HepG2 (cell line): ENCODE measurements around the gene CDKN2AIP. TPM values are rescaled to one million over a fixed set of nuclear protein-coding genes. Genes with fewer than 3 reads are reported as not detected.

ENCODE experiments used
- AGO2 ChIP-seq: fragments of 200-400 bp; formaldehyde crosslinking; optimal IDR thresholded peaks from 2 replicates; pipeline ENCODE3; 2017; ENCODE audit warnings: mild to moderate bottlenecking, low read depth, low read length, moderate library complexity
- ARHGAP35 ChIP-seq: sonication (generic); formaldehyde crosslinking; IDR thresholded peaks from 2 replicates; pipeline ENCODE4 v1.9.0; 2022; ENCODE audit warnings: mild to moderate bottlenecking, inconsistent platforms, moderate library complexity, missing genetic modification reagents, borderline replicate concordance
- ARNT ChIP-seq: fragments of 450-650 bp; IDR thresholded peaks from 2 replicates; pipeline ENCODE4 v1.6.1; 2017
- ATF7-NPFF ChIP-seq: sonication (generic); formaldehyde crosslinking; IDR thresholded peaks from 2 replicates; pipeline ENCODE4 v1.8.1; 2023; ENCODE audit warnings: mild to moderate bottlenecking, low read depth, missing genetic modification reagents, moderate library complexity
- BCL3 ChIP-seq: sonication (generic); formaldehyde crosslinking; IDR thresholded peaks from 2 replicates; pipeline ENCODE4 v1.5.1; 2020; ENCODE audit warnings: mild to moderate bottlenecking, missing genetic modification reagents, moderate library complexity
- EHMT2 ChIP-seq: fragments of 200-600 bp; sonication (generic); IDR thresholded peaks from 2 replicates; pipeline ENCODE4 v1.7.0; 2017; ENCODE audit warnings: antibody characterized with exemption, low read depth, low read length, borderline replicate concordance
- ELF3 ChIP-seq: IDR thresholded peaks from 2 replicates; pipeline ENCODE4 v1.6.1; 2016; ENCODE audit warnings: missing genetic modification reagents, missing compliant biosample characterization
- GATA4 ChIP-seq: sonication (generic); IDR thresholded peaks from 2 replicates; pipeline ENCODE4 v1.6.1; 2016; ENCODE audit warnings: antibody characterized with exemption, low read depth, borderline replicate concordance
- GATAD1 ChIP-seq: IDR thresholded peaks from 2 replicates; pipeline ENCODE4 v1.6.1; 2016; ENCODE audit warnings: missing genetic modification reagents, missing compliant biosample characterization
- GLI4 ChIP-seq: sonication (generic); formaldehyde crosslinking; IDR thresholded peaks from 2 replicates; pipeline ENCODE4 v1.5.1; 2020; ENCODE audit warnings: missing genetic modification reagents, mild to moderate bottlenecking, moderate library complexity, borderline replicate concordance
- HMGA1 ChIP-seq: sonication (generic); formaldehyde crosslinking; conservative IDR thresholded peaks from 2 replicates; pipeline ENCODE4 v1.4.0; 2020; ENCODE audit warnings: missing genetic modification reagents
- MAFG ChIP-seq: sonication (generic); formaldehyde crosslinking; IDR thresholded peaks from 2 replicates; pipeline ENCODE4 v1.5.1; 2020; ENCODE audit warnings: mild to moderate bottlenecking, missing genetic modification reagents
- MTF1 ChIP-seq: sonication (generic); formaldehyde crosslinking; IDR thresholded peaks from 2 replicates; pipeline ENCODE4 v1.5.0; 2020; ENCODE audit warnings: missing genetic modification reagents
- NFIC ChIP-seq: IDR thresholded peaks from 2 replicates; pipeline ENCODE4 v1.6.1; 2012; ENCODE audit warnings: mild to moderate bottlenecking, low read length, inconsistent platforms
- PCBP2 ChIP-seq: fragments of 200-400 bp; formaldehyde crosslinking; optimal IDR thresholded peaks from 2 replicates; pipeline ENCODE3; 2018; ENCODE audit warnings: low read length, low read depth; ENCODE audit not compliant: poor library complexity, severe bottlenecking
- RARA ChIP-seq: IDR thresholded peaks from 2 replicates; pipeline ENCODE4 v1.6.1; 2016; ENCODE audit warnings: missing genetic modification reagents, missing compliant biosample characterization
- RFX3 ChIP-seq: IDR thresholded peaks from 2 replicates; pipeline ENCODE4 v1.6.1; 2016; ENCODE audit warnings: missing biosample characterization, missing genetic modification reagents
- SRY ChIP-seq: sonication (generic); formaldehyde crosslinking; IDR thresholded peaks from 2 replicates; pipeline ENCODE4 v1.8.0; 2022; ENCODE audit warnings: mild to moderate bottlenecking, missing genetic modification reagents
- TAF15 ChIP-seq: fragments of 200-400 bp; formaldehyde crosslinking; IDR thresholded peaks from one replicate; pipeline ENCODE4 v1.6.1; 2018; ENCODE audit warnings: mild to moderate bottlenecking, low read depth, low read length; ENCODE audit not compliant: poor library complexity, severe bottlenecking
- ZFP36L2 ChIP-seq: sonication (generic); formaldehyde crosslinking; IDR thresholded peaks from 2 replicates; pipeline ENCODE4 v1.4.0; 2020; ENCODE audit warnings: missing genetic modification reagents
- ZNF550 ChIP-seq: sonication (generic); formaldehyde crosslinking; IDR thresholded peaks from 2 replicates; pipeline ENCODE4 v1.4.0; 2020; ENCODE audit warnings: mild to moderate bottlenecking, missing genetic modification reagents, borderline replicate concordance
- ZNF567 ChIP-seq: sonication (generic); formaldehyde crosslinking; IDR thresholded peaks from 2 replicates; pipeline ENCODE4 v1.8.1; 2023; ENCODE audit warnings: mild to moderate bottlenecking, missing genetic modification reagents, borderline replicate concordance
- ZNF598 ChIP-seq: sonication (generic); formaldehyde crosslinking; IDR thresholded peaks from 2 replicates; pipeline ENCODE4 v1.5.1; 2020; ENCODE audit warnings: mild to moderate bottlenecking, missing genetic modification reagents, borderline replicate concordance
- ZNF772 ChIP-seq: sonication (generic); formaldehyde crosslinking; IDR thresholded peaks from 2 replicates; pipeline ENCODE4 v1.5.0; 2020; ENCODE audit warnings: mild to moderate bottlenecking, missing genetic modification reagents
- ZNF883 ChIP-seq: sonication (generic); formaldehyde crosslinking; IDR thresholded peaks from 2 replicates; pipeline ENCODE4 v1.5.1; 2020; ENCODE audit warnings: mild to moderate bottlenecking, missing genetic modification reagents; ENCODE audit errors: not compliant biosample characterization
- ZSCAN29 ChIP-seq: sonication (generic); formaldehyde crosslinking; conservative IDR thresholded peaks from 2 replicates; pipeline ENCODE4 v1.4.0; 2020; ENCODE audit warnings: mild to moderate bottlenecking, missing genetic modification reagents
- polyA plus RNA-seq, 8 experiments: library from polyadenylated mRNA; depleted of rRNA in 3 of 8; stranded (reverse) in 7 of 8; unstranded in 1 of 8; fragments of >200 nt; fragmentation: Illumina TruSeq in 4 of 8; extraction: Trizol in 4 of 8; gene quantifications; 2 replicates each; pipeline versions ENCODE4 v1.2.1 to v1.2.3, GENCODE V29; 2011 to 2016; ENCODE audit warnings: low read depth in 4 of 8, missing spikeins in 1 of 8, mixed read lengths in 1 of 8; ENCODE audit not compliant: insufficient read depth in 1 of 8
- total RNA-seq, 5 experiments: library from RNA; depleted of rRNA; stranded (reverse); fragments of >200 nt; fragmentation: Illumina TruSeq; extraction: Trizol; gene quantifications; 2 replicates each; pipeline ENCODE4 v1.2.3, GENCODE V29; 2016; ENCODE audit warnings: low read depth in 1 of 5
- TF ChIP-seq, protein P1 (sequence below): sonication (generic); formaldehyde crosslinking; IDR thresholded peaks from 2 replicates; pipeline ENCODE4 v1.8.1; 2023; ENCODE audit warnings: mild to moderate bottlenecking, missing genetic modification reagents, borderline replicate concordance
- TF ChIP-seq, protein P2 (sequence below): sonication (generic); formaldehyde crosslinking; IDR thresholded peaks from 2 replicates; pipeline ENCODE4 v1.5.1; 2020; ENCODE audit warnings: missing genetic modification reagents, mild to moderate bottlenecking, borderline replicate concordance

The CDKN2AIP gene
- total and polyA plus RNA-seq, 2 of the 13 experiments (the other 11 are each of a cell fraction or from before 2014, with no cell fraction given) = 17.0 to 18.7 TPM

DNA sequence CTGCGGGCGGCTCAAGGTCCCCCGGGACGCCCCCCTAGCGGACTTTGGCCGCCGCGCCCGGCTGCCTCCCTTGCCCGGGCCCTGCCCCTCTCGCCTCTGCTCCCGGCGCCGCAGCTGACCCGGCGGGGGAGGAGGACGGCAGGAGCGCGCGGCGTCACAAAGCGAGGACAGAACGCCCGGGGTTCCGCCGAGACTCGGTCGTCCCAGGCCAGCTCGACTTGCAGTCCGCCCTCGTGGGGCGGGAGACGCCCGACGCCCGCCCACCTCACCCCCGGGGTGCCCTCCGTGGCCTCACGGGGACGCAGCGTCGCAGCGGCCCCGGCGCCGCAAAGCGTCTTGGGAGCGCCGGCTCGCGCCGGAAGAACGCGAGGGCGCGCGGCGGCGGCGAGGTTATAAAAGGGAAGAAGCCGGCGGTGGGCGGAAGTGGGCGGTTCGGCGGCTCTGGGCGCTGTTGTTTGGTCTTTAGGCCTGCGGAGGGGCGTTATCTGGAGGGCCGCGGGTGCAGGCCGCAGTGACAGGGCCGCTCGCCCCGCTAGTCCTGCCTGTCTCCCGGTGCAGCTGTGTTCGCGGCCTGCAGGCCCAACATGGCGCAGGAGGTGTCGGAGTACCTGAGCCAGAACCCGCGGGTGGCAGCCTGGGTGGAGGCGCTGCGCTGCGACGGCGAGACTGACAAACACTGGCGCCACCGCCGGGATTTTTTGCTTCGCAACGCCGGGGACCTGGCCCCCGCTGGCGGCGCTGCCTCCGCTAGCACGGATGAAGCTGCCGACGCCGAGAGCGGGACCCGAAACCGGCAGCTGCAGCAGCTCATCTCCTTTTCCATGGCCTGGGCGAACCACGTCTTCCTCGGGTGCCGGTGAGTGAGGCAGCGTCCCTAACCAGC, at the start of gene CDKN2AIP (continued):
- TF ChIP-seq ZNF550 (CRISPR knock-in tag) (no peak), BCL3 (peak; percentile 94), ZNF772 (CRISPR knock-in tag) (no peak; the same call in 1 of the 2 replicates), AGO2 (peak; percentile 96), ZFP36L2 (CRISPR knock-in tag) (no peak), ZNF567 (CRISPR knock-in tag) (peak; percentile 13; the same call in 1 of the 2 replicates), ZNF883 (CRISPR knock-in tag) (no peak), GATA4 (peak; percentile 53; the same call in 1 of the 2 replicates), EHMT2 (no peak), ATF7-NPFF (CRISPR knock-in tag) (peak; percentile 73), HMGA1 (no peak), ZNF598 (no peak), ARNT (no peak), SRY (peak; percentile 8; the same call in 1 of the 2 replicates), PCBP2 (no peak), MTF1 (no peak), TAF15 (peak; percentile 58), RFX3 (CRISPR knock-in tag) (no peak), RARA (CRISPR knock-in tag) (peak; percentile 22; the same call in 1 of the 2 replicates), GATAD1 (CRISPR knock-in tag) (peak; percentile 71), ELF3 (CRISPR knock-in tag) (no peak; the same call in 1 of the 2 replicates), GLI4 (no peak; the same call in 1 of the 2 replicates), ZSCAN29 (CRISPR knock-in tag) (peak; percentile 56; the same call in 1 of the 2 replicates), NFIC (no peak), MAFG (CRISPR knock-in tag) (no peak), ARHGAP35 (no peak; the same call in 1 of the 2 replicates)
- TF ChIP-seq, protein P1, sequence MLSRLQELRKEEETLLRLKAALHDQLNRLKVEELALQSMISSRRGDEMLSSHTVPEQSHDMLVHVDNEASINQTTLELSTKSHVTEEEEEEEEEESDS (CRISPR knock-in tag) = no peak
- TF ChIP-seq, protein P2, sequence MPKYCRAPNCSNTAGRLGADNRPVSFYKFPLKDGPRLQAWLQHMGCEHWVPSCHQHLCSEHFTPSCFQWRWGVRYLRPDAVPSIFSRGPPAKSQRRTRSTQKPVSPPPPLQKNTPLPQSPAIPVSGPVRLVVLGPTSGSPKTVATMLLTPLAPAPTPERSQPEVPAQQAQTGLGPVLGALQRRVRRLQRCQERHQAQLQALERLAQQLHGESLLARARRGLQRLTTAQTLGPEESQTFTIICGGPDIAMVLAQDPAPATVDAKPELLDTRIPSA (CRISPR knock-in tag) = no peak
